Panc1 (cell line): ENCODE data around the gene ATP4A. TPM values are rescaled to one million over a fixed set of nuclear protein-coding genes. Genes with fewer than 3 reads are reported as not detected.

ENCODE experiments used
- ATAC-seq: fragments of 200-7000 bp; cut with Tn5 transposase; 2 replicates; pipeline ENCODE4 v1.9.1; 2020; ENCODE audit warnings: mild to moderate bottlenecking, moderate library complexity
- BruUV-seq: library from RNA; stranded (reverse); fragments of 400-500 nt; replicated peaks from 2 replicates; lab custom pipeline; 2021; lab: Mats Ljungman, UMichigan
- CTCF ChIA-PET: fragments of 300-600 bp; sonication (Branson Sonifier 250); formaldehyde crosslinking; loops from one replicate; lab custom pipeline; 2022; ENCODE audit warnings: antibody characterized with exemption; lab: Charles Lee
- POLR2A ChIA-PET: fragments of 300-600 bp; sonication (Branson Sonifier 250); formaldehyde crosslinking; loops from one replicate; lab custom pipeline; 2022; ENCODE audit warnings: antibody characterized with exemption; lab: Charles Lee
- DNase-seq: peaks from one replicate; pipeline ENCODE4 v3.0.0-alpha.2; 2010; ENCODE audit warnings: low read depth, low spot score
- H3K27ac ChIP-seq: 2 replicates; pipeline ENCODE4 v1.5.1; 2011; ENCODE audit warnings: mild to moderate bottlenecking, low read length, inconsistent platforms
- H3K27me3 ChIP-seq: fragments of 200-500 bp; sonication (Bioruptor generic); 2 replicates; pipeline ENCODE4 v1.6.0; 2014; ENCODE audit warnings: low read length, inconsistent platforms; ENCODE audit not compliant: control insufficient read depth, insufficient read depth
- H3K36me3 ChIP-seq: fragments of 200-500 bp; sonication (Bioruptor generic); 2 replicates; pipeline ENCODE4 v1.5.1; 2014; ENCODE audit warnings: inconsistent platforms, mild to moderate bottlenecking, low read length, moderate library complexity; ENCODE audit not compliant: control insufficient read depth, insufficient read depth
- H3K4me1 ChIP-seq: 2 replicates; pipeline ENCODE4 v1.5.1; 2011; ENCODE audit warnings: inconsistent platforms, mild to moderate bottlenecking, low read length, moderate library complexity; ENCODE audit not compliant: control insufficient read depth, insufficient read depth
- H3K4me3 ChIP-seq, 2 experiments: 2 replicates each; pipeline ENCODE4 v1.5.1; 2011 to 2012; ENCODE audit warnings: low read depth in 2 of 2, low read length in 2 of 2, mild to moderate bottlenecking in 2 of 2, inconsistent platforms in 1 of 2, moderate library complexity in 1 of 2
- H3K9me3 ChIP-seq: fragments of 200-500 bp; sonication (Bioruptor generic); 2 replicates; pipeline ENCODE4 v1.5.1; 2014; ENCODE audit warnings: low read depth, mild to moderate bottlenecking, inconsistent platforms, low read length, moderate library complexity; ENCODE audit not compliant: control insufficient read depth, insufficient read depth
- CTCF ChIP-seq: fragments of 450-650 bp; IDR thresholded peaks from 2 replicates; pipeline ENCODE4 v1.5.1; 2017; ENCODE audit warnings: mild to moderate bottlenecking
- POLR2AphosphoS5 ChIP-seq: IDR thresholded peaks from 2 replicates; pipeline ENCODE4 v1.6.1; 2012; ENCODE audit warnings: mild to moderate bottlenecking, low read depth, low read length, moderate library complexity
- REST ChIP-seq, 2 experiments: IDR thresholded peaks; 2 replicates each; pipeline ENCODE4 v1.6.1; 2011 to 2012; ENCODE audit warnings: low read depth in 2 of 2, control low read depth in 1 of 2, low read length in 1 of 2, mild to moderate bottlenecking in 1 of 2, moderate library complexity in 1 of 2; ENCODE audit not compliant: insufficient read depth in 1 of 2
- SIN3A ChIP-seq: IDR thresholded peaks from 2 replicates; pipeline ENCODE4 v1.6.1; 2012; ENCODE audit warnings: low read depth, mild to moderate bottlenecking, low read length, moderate library complexity, borderline replicate concordance; ENCODE audit not compliant: insufficient read depth
- TCF7L2 ChIP-seq: IDR thresholded peaks from 2 replicates; pipeline ENCODE4 v1.6.1; 2011; ENCODE audit warnings: mild to moderate bottlenecking, low read depth, low read length, inconsistent platforms
- in situ Hi-C: cut with HindIII; loops from 2 replicates; pipeline ENCODE4 v1.10.0; 2016; ENCODE audit warnings: low sequenced_read_pairs, low pct_unique_long_range_greater_than_20kb
- intact Hi-C: fragments of 100-400 bp; cut with micrococcal nuclease; formaldehyde crosslinking; loops from one replicate; pipeline ENCODE4 v1.10.0; 2022; ENCODE audit not compliant: unreplicated experiment
- total RNA-seq: library from RNA; stranded (reverse); gene quantifications from one replicate; pipeline ENCODE4 v1.2.1, GENCODE V29; 2021; ENCODE audit not compliant: unreplicated experiment

The ATP4A gene
- total RNA-seq, 1 experiment from 2014 or later: not detected

GRCh38 chr19:35539314-35539713 is 24.1 kb downstream of the ATP4A start:
- BruUV-seq: no TSS peak

GRCh38 chr19:35534803-35535480 is 28.5 kb downstream of the ATP4A start:
- ATAC-seq (no peak), DNase-seq (no peak)
- Histone ChIP-seq H3K27ac (no peak overlapping the region), H3K4me1 (peaks cover 4% of the 10 kb centered on the region; the same call in 1 of the 2 replicates), H3K9me3 (no peaks in the 10 kb centered on the region), H3K36me3 (no peaks in the 10 kb centered on the region), H3K4me3 (no peak overlapping the region), H3K27me3 (no peaks in the 10 kb centered on the region)
- ChIA-PET POLR2A (no interaction called here), CTCF (interaction anchor here (0.6 kb wide), 1 partner anchor 181 kb away, joined by 3 read pairs; no protein-coding TSS in a partner anchor)
- intact Hi-C loops (no loop called here), in situ Hi-C loops (no loop called here)
- no peak for TF ChIP-seq CTCF
- TF ChIP-seq SIN3A: no peak
- no peak for TF ChIP-seq REST (IDR thresholded peaks at IDR 0.05; ENCODE audit: insufficient read depth in 1 of 2, low read depth in 2 of 2, low read length in 1 of 2)
- no TSS peak for BruUV-seq

More at GRCh38 chr19:35539314-35539713, 24.1 kb downstream of the ATP4A start:
- Histone ChIP-seq H3K36me3 (no peaks in the 10 kb centered on the region), H3K4me3 (no peak overlapping the region), H3K4me1 (peaks cover 3% of the 10 kb centered on the region; the same call in 1 of the 2 replicates), H3K27ac (no peak overlapping the region), H3K9me3 (no peaks in the 10 kb centered on the region), H3K27me3 (no peaks in the 10 kb centered on the region)
- no peak for TF ChIP-seq TCF7L2
- TF ChIP-seq SIN3A: no peak
- no peak for TF ChIP-seq POLR2AphosphoS5
- no peak for TF ChIP-seq REST (IDR thresholded peaks at IDR 0.05; ENCODE audit: insufficient read depth in 1 of 2, low read depth in 2 of 2, low read length in 1 of 2)
- TF ChIP-seq CTCF: no peak
- in situ Hi-C loops: no loop called here
- no peak for ATAC-seq
- ChIA-PET POLR2A (no interaction called here), CTCF (no interaction called here)
- intact Hi-C loops: no loop called here
- DNase-seq: no peak
